HEK293 (cell line): Measurements from ENCODE around the gene OR1F1.

Experiments used
- EGR2 ChIP-seq: fragments of 450-650 bp; formaldehyde crosslinking; IDR thresholded peaks from 2 replicates; pipeline ENCODE4 v1.5.1; 2016; ENCODE audit warnings: low read depth, missing biosample characterization, missing genetic modification characterization
- PRDM6 ChIP-seq: fragments of 450-650 bp; formaldehyde crosslinking; IDR thresholded peaks from 2 replicates; pipeline ENCODE4 v1.5.1; 2017; ENCODE audit warnings: missing biosample characterization, missing genetic modification characterization
- YY1 ChIP-seq: fragments of 450-650 bp; formaldehyde crosslinking; IDR thresholded peaks from 2 replicates; pipeline ENCODE4 v1.5.1; 2018; ENCODE audit warnings: missing biosample characterization, missing genetic modification characterization
- ZFP3 ChIP-seq: fragments of 450-650 bp; formaldehyde crosslinking; IDR thresholded peaks from 2 replicates; pipeline ENCODE4 v1.5.1; 2016; ENCODE audit warnings: low read depth, missing biosample characterization, missing genetic modification characterization
- ZNF23 ChIP-seq: fragments of 450-650 bp; formaldehyde crosslinking; IDR thresholded peaks from 2 replicates; pipeline ENCODE4 v1.5.1; 2016; ENCODE audit warnings: missing biosample characterization, missing genetic modification characterization, borderline replicate concordance
- ZNF341 ChIP-seq: fragments of 450-650 bp; formaldehyde crosslinking; IDR thresholded peaks from 2 replicates; pipeline ENCODE4; 2016; ENCODE audit warnings: low read depth, missing biosample characterization, missing genetic modification characterization
- ZNF366 ChIP-seq: fragments of 450-650 bp; formaldehyde crosslinking; conservative IDR thresholded peaks from 2 replicates; pipeline ENCODE4 v1.5.1; 2016; ENCODE audit warnings: missing biosample characterization, missing genetic modification characterization
- ZNF571 ChIP-seq: fragments of 450-650 bp; formaldehyde crosslinking; IDR thresholded peaks from 2 replicates; pipeline ENCODE4 v1.5.0; 2017; ENCODE audit warnings: missing biosample characterization, missing genetic modification characterization
- ZNF658 ChIP-seq: fragments of 450-650 bp; formaldehyde crosslinking; IDR thresholded peaks from 2 replicates; pipeline ENCODE4; 2016; ENCODE audit warnings: missing biosample characterization, missing genetic modification characterization
- ZNF660 ChIP-seq: fragments of 450-650 bp; IDR thresholded peaks from 2 replicates; pipeline ENCODE4 v1.5.1; 2018; ENCODE audit warnings: missing biosample characterization, mild to moderate bottlenecking, missing genetic modification characterization
- ZNF707 ChIP-seq: fragments of 450-650 bp; formaldehyde crosslinking; IDR thresholded peaks from 2 replicates; pipeline ENCODE4 v1.5.1; 2016; ENCODE audit warnings: missing biosample characterization, missing genetic modification characterization
- ZNF776 ChIP-seq: fragments of 450-650 bp; formaldehyde crosslinking; IDR thresholded peaks from 2 replicates; pipeline ENCODE4 v1.5.0; 2017; ENCODE audit warnings: missing biosample characterization, missing genetic modification characterization, borderline replicate concordance
- TF ChIP-seq, protein P1 (sequence below): fragments of 450-650 bp; formaldehyde crosslinking; IDR thresholded peaks from 2 replicates; pipeline ENCODE4 v1.5.1; 2016; ENCODE audit warnings: missing biosample characterization, missing genetic modification characterization
- TF ChIP-seq, protein P2 (sequence below): fragments of 450-650 bp; formaldehyde crosslinking; IDR thresholded peaks from 2 replicates; pipeline ENCODE4 v1.5.1; 2016; ENCODE audit warnings: missing biosample characterization, missing genetic modification characterization

GRCh38 chr16:3215601-3216262 lies 27.7 kb downstream of the OR1F1 start:
- TF ChIP-seq, protein P1, sequence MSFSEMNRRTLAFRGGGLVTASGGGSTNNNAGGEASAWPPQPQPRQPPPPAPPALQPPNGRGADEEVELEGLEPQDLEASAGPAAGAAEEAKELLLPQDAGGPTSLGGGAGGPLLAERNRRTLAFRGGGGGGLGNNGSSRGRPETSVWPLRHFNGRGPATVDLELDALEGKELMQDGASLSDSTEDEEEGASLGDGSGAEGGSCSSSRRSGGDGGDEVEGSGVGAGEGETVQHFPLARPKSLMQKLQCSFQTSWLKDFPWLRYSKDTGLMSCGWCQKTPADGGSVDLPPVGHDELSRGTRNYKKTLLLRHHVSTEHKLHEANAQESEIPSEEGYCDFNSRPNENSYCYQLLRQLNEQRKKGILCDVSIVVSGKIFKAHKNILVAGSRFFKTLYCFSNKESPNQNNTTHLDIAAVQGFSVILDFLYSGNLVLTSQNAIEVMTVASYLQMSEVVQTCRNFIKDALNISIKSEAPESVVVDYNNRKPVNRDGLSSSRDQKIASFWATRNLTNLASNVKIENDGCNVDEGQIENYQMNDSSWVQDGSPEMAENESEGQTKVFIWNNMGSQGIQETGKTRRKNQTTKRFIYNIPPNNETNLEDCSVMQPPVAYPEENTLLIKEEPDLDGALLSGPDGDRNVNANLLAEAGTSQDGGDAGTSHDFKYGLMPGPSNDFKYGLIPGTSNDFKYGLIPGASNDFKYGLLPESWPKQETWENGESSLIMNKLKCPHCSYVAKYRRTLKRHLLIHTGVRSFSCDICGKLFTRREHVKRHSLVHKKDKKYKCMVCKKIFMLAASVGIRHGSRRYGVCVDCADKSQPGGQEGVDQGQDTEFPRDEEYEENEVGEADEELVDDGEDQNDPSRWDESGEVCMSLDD (tag by site-specific recombination), result no peak
- TF ChIP-seq ZNF776 (tag by site-specific recombination) (no peak), PRDM6 (tag by site-specific recombination) (no peak), ZNF341 (tag by site-specific recombination) (no peak), YY1 (no peak), ZFP3 (tag by site-specific recombination) (no peak), ZNF658 (tag by site-specific recombination) (no peak), ZNF660 (tag by site-specific recombination) (no peak), EGR2 (no peak), ZNF366 (tag by site-specific recombination) (no peak), ZNF23 (tag by site-specific recombination) (no peak), ZNF571 (tag by site-specific recombination) (no peak), ZNF707 (tag by site-specific recombination) (no peak)
- TF ChIP-seq, protein P2, sequence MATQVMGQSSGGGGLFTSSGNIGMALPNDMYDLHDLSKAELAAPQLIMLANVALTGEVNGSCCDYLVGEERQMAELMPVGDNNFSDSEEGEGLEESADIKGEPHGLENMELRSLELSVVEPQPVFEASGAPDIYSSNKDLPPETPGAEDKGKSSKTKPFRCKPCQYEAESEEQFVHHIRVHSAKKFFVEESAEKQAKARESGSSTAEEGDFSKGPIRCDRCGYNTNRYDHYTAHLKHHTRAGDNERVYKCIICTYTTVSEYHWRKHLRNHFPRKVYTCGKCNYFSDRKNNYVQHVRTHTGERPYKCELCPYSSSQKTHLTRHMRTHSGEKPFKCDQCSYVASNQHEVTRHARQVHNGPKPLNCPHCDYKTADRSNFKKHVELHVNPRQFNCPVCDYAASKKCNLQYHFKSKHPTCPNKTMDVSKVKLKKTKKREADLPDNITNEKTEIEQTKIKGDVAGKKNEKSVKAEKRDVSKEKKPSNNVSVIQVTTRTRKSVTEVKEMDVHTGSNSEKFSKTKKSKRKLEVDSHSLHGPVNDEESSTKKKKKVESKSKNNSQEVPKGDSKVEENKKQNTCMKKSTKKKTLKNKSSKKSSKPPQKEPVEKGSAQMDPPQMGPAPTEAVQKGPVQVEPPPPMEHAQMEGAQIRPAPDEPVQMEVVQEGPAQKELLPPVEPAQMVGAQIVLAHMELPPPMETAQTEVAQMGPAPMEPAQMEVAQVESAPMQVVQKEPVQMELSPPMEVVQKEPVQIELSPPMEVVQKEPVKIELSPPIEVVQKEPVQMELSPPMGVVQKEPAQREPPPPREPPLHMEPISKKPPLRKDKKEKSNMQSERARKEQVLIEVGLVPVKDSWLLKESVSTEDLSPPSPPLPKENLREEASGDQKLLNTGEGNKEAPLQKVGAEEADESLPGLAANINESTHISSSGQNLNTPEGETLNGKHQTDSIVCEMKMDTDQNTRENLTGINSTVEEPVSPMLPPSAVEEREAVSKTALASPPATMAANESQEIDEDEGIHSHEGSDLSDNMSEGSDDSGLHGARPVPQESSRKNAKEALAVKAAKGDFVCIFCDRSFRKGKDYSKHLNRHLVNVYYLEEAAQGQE (tag by site-specific recombination), result no peak
